ENCODE data around the gene SRSF3.
"Not testable (repeated sequence)": the region's sequence is repeated elsewhere in the genome, so short reads cannot be mapped to it uniquely, and the experiment has no call there.

Gene SRSF3

GRCh38 chr6:36643977-36644376, 49.8 kb downstream of the SRSF3 start:
- H3K9ac ChIP-seq (ENCODE audit: low read length), result no peak overlapping the region
- H3K4me1 ChIP-seq (ENCODE audit: insufficient read depth, low read length), result peaks cover 15% of the 10 kb centered on the region
- no peaks in the 10 kb centered on the region for H3K36me3 ChIP-seq (ENCODE audit: insufficient read depth, low read length)
- no peak overlapping the region for H3K4me3 ChIP-seq (ENCODE audit: low read depth in 1 of 2, low read length in 2 of 2)
- H3K27me3 ChIP-seq (ENCODE audit: control insufficient read depth in 1 of 2, insufficient read depth in 2 of 2, low read length in 2 of 2), result no peaks in the 10 kb centered on the region
- no peaks in the 10 kb centered on the region for H3K9me3 ChIP-seq (ENCODE audit: low read length)
- no peak overlapping the region for H3K27ac ChIP-seq (ENCODE audit: low read depth, low read length)

GRCh38 chr6:36649086-36649485, 54.9 kb downstream of the SRSF3 start:
- H3K27me3 ChIP-seq (ENCODE audit: control insufficient read depth in 1 of 2, insufficient read depth in 2 of 2, low read length in 2 of 2), result no peaks in the 10 kb centered on the region
- H3K9ac ChIP-seq (ENCODE audit: low read length), result no peak overlapping the region
- H3K4me1 ChIP-seq (ENCODE audit: insufficient read depth, low read length), result peaks cover 6% of the 10 kb centered on the region
- no peak overlapping the region for H3K27ac ChIP-seq (ENCODE audit: low read depth, low read length)
- no peaks in the 10 kb centered on the region for H3K36me3 ChIP-seq (ENCODE audit: insufficient read depth, low read length)
- no peak overlapping the region for H3K4me3 ChIP-seq (ENCODE audit: low read depth in 1 of 2, low read length in 2 of 2)
- H3K9me3 ChIP-seq (ENCODE audit: low read length), result no peaks in the 10 kb centered on the region

- H3K27ac ChIP-seq (ENCODE audit: low read depth, low read length), result no peak overlapping the region
- H3K4me1 ChIP-seq (ENCODE audit: insufficient read depth, low read length), result peaks cover 5% of the 10 kb centered on the region
- H3K27me3 ChIP-seq (ENCODE audit: control insufficient read depth in 1 of 2, insufficient read depth in 2 of 2, low read length in 2 of 2), result no peaks in the 10 kb centered on the region
- no peak overlapping the region for H3K9ac ChIP-seq (ENCODE audit: low read length)
- H3K4me3 ChIP-seq (ENCODE audit: low read depth in 1 of 2, low read length in 2 of 2), result no peak overlapping the region
- H3K36me3 ChIP-seq (ENCODE audit: insufficient read depth, low read length), result no peaks in the 10 kb centered on the region
- no peaks in the 10 kb centered on the region for H3K9me3 ChIP-seq (ENCODE audit: low read length)
These were observed 55.7 kb downstream of the SRSF3 start for GRCh38 chr6:36649701-36650484.

GRCh38 chr6:36650848-36651478, 56.8 kb downstream of the SRSF3 start:
- no peaks in the 10 kb centered on the region for H3K27me3 ChIP-seq (ENCODE audit: control insufficient read depth in 1 of 2, insufficient read depth in 2 of 2, low read length in 2 of 2)

GRCh38 chr6:36651659-36652379, 57.7 kb downstream of the SRSF3 start:
- Histone ChIP-seq H3K4me3 (ENCODE audit: low read depth in 1 of 2, low read length in 2 of 2) (no peak overlapping the region), H3K9ac (ENCODE audit: low read length) (no peak overlapping the region)

More at GRCh38 chr6:36650848-36651478, 56.8 kb downstream of the SRSF3 start:
- no peak overlapping the region for H3K9ac ChIP-seq (ENCODE audit: low read length)
- H3K9me3 ChIP-seq (ENCODE audit: low read length), result no peaks in the 10 kb centered on the region
- no peaks in the 10 kb centered on the region for H3K36me3 ChIP-seq (ENCODE audit: insufficient read depth, low read length)
- H3K4me3 ChIP-seq (ENCODE audit: low read depth in 1 of 2, low read length in 2 of 2), result no peak overlapping the region
- H3K27ac ChIP-seq (ENCODE audit: low read depth, low read length), result no peak overlapping the region
- peaks cover 5% of the 10 kb centered on the region for H3K4me1 ChIP-seq (ENCODE audit: insufficient read depth, low read length)

GRCh38 chr6:36654469-36654868, 60.3 kb downstream of the SRSF3 start:
- H3K4me1 ChIP-seq (ENCODE audit: insufficient read depth, low read length), result peaks cover 32% of the 10 kb centered on the region
- H3K27ac ChIP-seq (ENCODE audit: low read depth, low read length); H3K9me3 ChIP-seq (ENCODE audit: low read length); H3K4me3 ChIP-seq (ENCODE audit: low read depth in 1 of 2, low read length in 2 of 2); H3K9ac ChIP-seq (ENCODE audit: low read length); H3K27me3 ChIP-seq (ENCODE audit: control insufficient read depth in 1 of 2, insufficient read depth in 2 of 2, low read length in 2 of 2); H3K36me3 ChIP-seq (ENCODE audit: insufficient read depth, low read length): not testable (repeated sequence)

More at GRCh38 chr6:36651659-36652379, 57.7 kb downstream of the SRSF3 start:
- Histone ChIP-seq H3K36me3 (ENCODE audit: insufficient read depth, low read length) (no peaks in the 10 kb centered on the region), H3K4me1 (ENCODE audit: insufficient read depth, low read length) (peaks cover 5% of the 10 kb centered on the region), H3K27ac (ENCODE audit: low read depth, low read length) (no peak overlapping the region), H3K27me3 (ENCODE audit: control insufficient read depth in 1 of 2, insufficient read depth in 2 of 2, low read length in 2 of 2) (no peaks in the 10 kb centered on the region), H3K9me3 (ENCODE audit: low read length) (no peaks in the 10 kb centered on the region)

Data from muscle layer of colon (tissue), 2 donors.